HG02678 (cell line): Measurements from ENCODE around the gene ZNF23.
"Not testable (repeated sequence)": the region's sequence is repeated elsewhere in the genome, so short reads cannot be mapped to it uniquely, and the experiment has no call there.

Source experiments
- ATAC-seq: cut with Tn5 transposase; IDR thresholded peaks from one replicate; pipeline ENCODE4 v1.9.1; 2021; ENCODE audit warnings: mild to moderate bottlenecking, moderate library complexity; ENCODE audit not compliant: unreplicated experiment

ZNF23 gene

DNA sequence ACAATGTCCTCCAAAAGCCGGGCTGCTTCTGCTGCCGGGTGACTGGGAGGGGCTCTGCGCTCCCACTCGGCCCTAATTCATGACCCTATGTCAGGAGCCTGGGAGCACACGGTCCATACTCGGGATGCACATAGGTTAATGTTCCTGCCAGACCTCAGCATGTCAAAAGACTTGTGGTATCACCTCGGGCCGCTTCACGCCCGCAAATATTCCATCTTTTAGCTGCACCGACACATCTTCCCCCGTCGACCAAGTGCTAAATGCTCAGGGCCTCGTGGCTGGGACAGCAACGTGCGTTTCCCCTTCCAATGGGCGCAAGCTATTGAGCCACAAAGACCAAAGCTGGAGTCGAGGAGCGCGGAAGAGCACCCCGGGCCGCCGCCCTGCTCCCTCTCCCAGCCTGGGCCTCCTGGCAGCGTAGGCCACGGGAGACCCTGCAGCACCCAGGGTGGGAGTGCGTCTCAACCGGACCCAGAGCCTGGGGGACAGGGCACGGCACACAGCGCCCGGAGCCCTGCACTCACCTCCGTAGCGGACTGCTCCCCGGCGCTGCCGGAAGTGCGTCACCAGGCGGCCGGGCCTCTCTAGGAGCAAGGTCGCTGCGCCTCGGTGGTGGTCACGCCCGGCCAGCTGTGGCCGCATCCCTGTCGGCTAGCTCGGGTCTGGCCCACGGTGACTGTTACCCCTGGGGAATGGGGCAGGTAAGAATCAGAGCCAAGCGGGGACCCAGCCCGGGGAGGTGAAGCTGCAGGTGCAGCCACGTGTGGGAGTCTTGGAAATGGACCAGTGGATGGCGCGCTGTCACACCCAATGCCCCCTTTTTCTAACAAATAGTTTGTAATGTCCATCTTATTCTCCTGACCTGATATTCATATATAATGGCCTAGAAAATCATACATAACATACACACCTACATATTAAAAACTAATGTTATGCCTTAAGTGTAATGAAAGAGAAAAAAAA is at the start of gene ZNF23:
Gene ZNF23 (minus strand): TSS at position 562 of the 963 bp plus-strand sequence. CDS start 5,451 bp downstream, outside the sequence.
- peak; percentile 96 for ATAC-seq

DNA sequence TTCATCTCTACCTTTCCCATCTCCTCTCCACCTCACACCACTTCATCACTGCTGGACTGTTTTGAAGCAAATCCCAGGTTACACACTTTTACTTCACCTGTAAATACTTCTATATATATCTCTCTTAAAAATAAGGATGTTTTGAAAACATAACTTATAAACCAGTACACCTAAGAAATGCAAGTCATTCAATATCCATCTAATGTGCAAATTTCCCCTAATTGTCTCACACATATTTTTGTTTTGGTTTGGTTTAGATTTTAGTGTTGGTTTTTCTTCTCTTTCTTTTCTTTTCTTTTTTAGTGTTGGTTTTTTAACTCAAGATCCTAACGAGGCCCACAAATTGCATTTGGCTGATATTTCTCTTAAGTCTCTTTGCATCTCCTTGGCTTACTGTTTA is 45.0 kb upstream of the ZNF23 start:
- no peak for ATAC-seq

DNA sequence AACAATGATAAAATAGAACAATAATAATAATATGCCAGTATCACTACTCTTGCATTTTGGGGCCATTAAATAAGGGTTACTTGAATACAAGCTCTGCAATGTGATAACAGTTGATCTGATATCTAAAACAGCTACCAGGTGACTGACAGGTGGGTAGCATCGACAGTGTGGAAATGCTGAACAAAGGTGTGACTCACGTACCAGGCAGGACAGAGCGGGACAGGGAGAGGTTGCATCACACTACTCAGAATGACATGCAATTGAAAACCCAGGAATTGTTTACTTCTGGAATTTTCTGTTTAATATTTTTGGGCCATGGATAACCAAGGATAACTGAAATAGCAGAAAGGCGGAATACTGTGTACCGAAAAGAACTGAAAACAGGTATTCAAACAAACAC is 42.9 kb upstream of the ZNF23 start:
- ATAC-seq = no peak

DNA sequence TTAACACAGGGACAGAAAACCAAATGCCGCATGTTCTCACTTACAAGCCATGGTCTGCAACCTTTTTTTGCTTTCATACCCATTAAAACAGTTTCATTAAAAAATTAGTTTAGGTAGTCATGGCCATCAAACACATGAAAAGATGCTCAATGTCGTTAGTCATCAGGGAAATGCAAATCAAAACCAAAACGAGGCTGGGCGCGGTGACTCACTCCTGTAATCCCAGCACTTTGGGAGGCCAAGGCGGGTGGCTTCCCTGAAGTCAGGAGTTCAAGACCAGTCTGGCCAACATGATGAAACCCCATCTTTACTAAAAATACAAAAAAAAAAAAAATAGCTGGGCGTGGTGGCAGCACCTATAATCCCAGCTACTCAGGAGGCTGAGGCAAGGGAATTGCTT is 42.0 kb upstream of the ZNF23 start:
- ATAC-seq = not testable (repeated sequence)

DNA sequence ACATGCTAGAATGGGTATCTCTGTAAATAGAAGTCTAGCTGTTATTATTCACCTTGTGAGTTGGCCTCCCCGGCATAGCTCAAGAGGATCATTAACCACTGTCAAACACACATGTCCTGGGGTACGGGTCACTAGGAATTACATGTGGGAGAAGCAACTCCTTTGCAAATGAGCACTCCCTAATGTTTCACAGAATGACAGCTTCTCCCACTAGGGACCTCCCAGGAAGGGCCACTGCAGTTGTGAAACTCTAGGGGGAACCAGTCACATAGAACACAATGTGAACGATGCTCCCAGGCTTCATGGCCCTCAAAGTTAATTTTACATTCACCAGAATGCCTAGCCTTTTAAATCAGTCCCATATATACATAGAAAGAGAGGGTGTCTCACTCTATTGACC is 39.5 kb upstream of the ZNF23 start:
- no peak for ATAC-seq

DNA sequence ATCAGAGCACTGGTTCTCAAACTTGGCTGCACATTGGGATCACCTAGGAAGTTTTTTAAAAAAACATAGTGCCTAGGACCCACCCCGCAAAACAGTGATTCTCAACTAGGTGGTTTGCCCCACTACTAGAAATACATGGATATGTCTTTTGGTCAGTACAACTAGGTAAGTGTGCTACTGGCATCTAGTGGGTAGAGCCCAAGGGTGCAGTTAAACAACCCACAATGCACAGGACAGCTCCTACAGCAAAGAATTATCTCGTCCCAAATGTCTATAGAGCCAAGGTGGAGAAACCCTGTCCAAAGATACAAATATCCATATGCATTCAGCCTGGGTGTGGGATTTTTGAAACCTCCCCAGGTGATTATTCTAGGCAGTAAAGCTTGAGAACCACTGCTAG is 38.9 kb upstream of the ZNF23 start:
- no peak for ATAC-seq

DNA sequence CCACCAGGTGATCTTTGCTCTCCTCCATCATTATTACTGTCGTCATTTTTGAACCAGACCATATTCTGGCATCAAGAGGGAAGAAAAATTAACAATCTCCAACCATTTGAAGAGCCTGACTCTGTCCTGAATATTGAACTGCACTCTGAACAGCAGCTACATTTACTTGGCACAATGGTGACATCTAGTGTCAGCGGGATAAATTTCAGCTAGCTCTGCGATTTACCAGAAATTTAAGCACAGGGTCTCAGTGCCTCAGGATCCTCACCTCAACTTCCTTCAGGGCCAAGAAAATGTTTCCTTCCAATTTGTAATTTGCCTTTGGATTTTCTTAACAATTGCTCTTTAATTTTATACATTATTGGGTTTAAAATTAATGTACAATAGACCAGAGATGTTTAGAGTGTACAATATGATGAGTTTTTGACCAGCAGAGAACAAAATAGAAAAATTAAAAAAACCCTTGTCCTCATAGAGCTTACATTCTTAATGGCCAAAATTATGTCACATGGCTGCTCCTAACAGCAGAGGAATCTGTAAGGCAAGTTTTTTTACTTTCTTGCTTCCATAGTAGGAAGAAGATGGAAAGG is 37.8 kb upstream of the ZNF23 start:
- no peak for ATAC-seq

DNA sequence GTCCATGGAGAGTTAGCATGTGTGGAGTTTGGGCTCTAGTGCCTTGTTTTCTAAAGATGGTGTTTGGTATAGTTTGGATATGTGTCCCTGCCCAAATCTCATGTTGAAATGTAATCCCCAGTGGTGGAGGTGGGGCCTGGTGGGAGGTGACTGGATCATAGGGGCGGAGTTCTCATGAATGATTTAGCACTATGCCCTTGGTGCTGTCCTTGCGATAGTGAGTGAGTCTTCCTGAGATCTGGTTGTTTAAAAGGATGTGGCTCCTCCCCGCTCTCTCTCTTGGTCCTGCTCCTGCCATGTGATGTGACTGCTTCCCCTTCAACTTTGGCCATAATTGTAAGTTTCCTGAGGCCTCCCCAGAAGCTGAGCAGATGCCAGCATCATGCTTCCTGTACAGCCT is 36.0 kb upstream of the ZNF23 start:
- ATAC-seq = no peak

DNA sequence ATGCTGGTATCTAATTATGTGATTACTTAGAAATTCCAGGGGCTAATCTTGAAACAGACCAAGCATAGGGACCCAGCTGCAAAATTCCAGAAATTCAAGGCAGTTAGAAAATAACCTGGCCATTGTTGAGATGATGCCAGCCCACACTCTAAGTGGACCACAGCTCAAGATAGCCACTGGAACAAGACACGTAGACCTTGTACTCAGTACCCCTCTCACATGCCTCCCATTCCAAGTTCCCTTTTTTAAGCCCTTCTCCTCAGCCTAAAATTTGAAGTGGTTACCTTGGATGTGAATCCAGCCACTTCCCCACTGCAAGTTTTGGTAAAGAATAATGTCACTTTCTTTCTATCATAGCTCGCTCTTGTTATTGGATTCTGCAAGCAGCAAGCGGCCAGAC is 31.2 kb upstream of the ZNF23 start:
- no peak for ATAC-seq

DNA sequence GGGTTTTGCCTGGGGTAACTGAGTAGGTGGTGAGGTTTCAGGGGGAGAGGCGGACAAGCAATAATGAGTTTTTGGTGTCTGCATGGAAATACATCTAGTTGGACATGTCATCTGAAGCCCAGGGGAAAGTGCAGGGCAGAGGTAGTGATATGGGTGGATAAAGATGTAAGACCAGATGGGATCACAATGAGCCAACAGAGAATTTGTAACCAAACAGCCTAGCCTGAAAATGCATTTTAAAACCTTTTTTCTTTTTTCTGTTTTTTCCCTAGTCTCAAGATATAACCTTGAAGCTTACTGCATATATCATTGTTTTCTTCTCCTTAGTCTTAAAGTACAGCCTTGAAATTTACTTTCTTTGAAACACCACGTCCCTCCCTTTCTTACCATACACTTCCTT is 30.7 kb upstream of the ZNF23 start:
- no peak for ATAC-seq

DNA sequence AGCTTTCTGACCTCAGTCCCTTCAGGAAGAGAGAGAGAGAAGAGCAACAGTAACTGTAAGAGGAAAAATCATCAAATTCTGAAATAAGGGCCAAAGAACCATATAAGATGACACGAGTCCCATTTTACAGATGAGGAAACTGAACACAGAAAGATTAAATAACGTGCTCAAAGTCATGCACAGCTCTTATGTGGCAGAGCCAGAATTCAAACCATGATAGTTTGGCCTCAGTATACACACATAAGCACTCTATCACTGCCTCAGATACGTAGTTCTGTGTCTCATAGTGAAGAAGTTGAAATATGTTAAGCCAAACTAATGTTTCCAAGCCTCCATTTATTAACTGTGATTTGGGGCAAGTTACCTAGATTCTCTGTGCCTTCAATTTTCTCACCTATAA is 29.0 kb upstream of the ZNF23 start:
- no peak for ATAC-seq

DNA sequence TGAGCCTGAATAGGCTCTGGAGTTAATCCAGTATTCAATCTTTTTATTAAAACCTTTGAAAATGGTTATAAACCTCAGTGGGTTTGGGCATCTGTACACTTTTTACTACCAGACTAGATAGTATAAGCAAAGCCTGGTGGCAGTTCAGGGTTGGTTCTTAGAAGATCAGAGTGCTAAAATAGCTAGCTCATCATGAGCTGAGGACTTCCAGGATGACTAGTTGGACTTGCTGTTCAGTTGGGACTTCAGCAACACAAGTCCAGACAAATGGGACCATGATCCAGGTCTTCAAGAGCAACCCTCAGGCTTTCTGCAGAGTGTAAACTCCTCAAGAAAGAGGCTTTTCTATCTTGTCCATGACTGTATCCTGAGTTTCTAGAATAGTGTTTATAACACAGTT is 28.3 kb upstream of the ZNF23 start:
- no peak for ATAC-seq

DNA sequence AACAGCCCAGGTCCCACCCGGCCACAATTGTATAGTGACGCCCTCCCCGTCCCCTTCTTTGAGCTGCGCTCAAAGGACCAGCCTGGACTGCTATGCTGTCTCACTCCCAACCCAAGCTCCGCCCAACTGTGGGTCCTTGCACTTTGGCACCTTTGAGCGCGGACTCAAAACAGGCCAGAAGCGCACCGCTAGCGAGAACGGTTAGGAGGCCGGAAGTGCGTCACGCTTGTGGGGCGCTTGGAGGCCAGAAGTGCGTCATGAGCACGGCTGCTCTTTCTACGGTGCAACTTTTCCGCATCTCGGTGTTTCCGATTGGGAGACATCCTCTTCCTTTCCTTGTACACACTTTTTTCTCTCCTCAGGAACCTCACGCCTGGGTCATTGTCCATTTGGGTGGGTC is 27.1 kb upstream of the ZNF23 start, which contains the start of gene ZNF19:
Gene ZNF19 (minus strand): TSS at position 203 of the 400 bp plus-strand sequence. CDS start 7,210 bp downstream, outside the sequence.
- no peak for ATAC-seq

DNA sequence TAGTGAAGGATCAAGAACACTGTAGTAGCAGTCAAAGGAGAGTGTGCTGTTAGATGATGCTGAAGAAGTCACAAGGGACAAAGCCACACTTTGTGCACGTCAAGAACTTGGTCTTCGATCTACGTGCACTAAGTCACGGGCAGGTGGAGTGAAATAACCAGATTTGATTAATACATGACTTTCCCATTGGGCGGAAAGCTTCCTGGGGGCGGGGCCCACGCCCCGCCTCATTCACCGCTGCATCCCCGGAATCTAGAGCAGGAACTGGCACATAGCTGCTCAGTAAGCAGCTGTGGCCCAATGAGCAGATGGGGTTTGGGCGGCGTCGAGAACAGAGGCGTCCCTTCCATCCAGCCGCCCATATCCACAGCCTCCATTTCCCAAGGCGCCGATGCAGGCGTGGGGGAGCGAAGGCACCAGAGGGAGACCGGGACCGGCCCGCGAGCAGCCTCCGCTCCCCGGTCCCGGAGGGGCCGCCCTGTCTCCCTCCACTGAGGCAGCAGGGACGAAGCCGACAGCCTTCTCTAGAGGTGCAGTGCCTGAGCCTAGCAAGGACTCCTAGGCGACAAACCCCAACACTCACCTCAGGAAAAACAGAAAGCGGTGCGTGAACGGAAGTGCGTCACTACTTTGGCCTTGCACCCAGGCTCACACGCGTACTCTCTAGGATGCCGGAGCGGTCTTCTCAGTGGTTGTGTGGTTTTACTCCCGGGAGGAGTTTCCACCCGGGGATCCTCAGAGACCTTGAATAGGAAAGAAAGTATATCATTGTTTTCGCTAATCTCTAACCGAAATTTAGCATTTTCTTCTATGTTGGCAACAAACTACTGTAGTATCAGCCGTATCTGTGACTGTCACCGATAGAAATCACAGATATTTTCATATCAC is 22.2 kb upstream of the ZNF23 start:
- peak; percentile 90 for ATAC-seq

DNA sequence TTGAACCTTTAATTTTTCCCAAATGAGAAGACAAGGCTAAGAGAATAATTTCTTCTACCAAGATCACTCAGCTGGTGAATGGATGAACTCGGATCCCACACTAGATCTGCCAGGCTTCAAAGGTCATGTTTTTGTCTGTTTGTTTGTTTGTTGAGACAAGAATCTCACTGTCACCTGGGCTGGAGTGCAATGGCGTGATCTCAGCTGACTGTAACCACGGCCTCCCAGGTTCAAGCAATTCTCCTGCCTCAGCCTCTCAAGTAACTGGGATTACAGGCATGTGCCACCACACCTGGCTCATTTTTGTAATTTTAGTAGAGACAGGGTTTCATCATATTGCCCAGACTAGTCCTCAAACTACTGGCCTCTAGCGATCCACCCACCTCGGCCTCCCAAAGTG is 20.5 kb upstream of the ZNF23 start:
- ATAC-seq = no peak

DNA sequence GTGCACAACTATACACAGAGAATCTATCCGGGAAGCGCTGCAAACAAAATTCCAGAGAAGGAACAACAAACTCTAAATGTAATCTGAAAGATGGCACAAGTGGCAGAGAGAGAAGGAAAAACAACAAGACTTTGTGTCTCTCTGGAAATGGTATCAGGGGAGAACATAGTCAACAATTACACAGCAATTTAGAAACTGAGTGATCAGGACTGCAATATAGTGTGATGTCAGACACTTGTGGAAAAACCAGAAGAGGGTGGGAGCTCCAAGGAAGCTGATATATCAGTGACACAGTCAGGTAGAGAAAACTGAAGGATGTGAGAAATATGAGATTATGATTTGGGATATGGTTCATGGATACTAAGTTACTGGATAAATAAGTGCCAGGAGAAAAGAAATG is 18.9 kb upstream of the ZNF23 start:
- no peak for ATAC-seq

DNA sequence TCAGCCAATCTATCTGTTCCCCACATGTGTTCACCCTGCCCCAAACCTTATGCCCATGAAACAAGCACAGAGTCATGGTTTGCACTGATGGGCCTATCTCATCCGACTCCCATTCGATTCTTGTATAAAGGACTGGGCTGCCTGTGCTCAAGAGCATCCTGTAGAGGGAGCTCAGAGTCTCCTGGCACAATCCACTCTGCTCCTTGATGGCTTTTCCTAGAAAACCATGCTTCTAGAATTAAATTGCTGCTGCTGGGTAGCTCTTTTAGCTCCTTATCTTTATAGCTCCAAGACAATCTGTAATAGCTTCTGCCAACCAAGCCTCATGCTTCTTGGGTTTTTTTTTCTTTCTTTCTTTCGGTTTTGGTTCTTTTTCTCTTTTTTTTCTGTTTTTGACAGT is 17.4 kb upstream of the ZNF23 start:
- ATAC-seq = no peak

DNA sequence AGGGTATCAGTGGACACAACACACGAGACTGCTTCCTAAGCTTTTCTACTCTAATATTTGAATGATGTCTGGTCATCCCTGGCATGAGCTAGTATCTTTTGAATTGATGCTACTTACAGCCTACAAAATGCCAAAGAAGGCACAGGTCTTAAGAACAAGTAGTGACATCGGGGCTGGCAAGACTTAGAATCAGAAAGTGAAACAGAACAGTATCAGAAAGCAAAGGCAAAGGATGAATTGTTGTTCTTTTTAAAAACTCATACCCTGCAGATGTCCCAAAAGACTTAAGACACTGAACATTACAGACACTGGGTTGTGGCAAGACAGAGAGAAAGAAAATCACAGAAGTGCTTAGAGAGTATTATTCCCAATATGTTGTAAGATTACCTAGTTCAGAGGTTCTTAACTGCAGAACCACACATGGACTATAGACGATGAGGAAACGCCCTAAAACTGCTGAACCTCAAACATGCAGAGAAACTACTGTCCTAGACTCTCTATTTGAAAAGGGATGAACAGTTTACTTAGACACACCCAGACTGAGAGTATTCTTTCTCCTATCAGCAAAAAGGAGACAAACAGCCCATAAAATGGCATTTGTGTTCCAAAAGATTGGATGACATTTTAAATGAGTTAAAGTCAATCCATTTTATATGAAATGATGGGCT is 14.5 kb upstream of the ZNF23 start:
- no peak for ATAC-seq

DNA sequence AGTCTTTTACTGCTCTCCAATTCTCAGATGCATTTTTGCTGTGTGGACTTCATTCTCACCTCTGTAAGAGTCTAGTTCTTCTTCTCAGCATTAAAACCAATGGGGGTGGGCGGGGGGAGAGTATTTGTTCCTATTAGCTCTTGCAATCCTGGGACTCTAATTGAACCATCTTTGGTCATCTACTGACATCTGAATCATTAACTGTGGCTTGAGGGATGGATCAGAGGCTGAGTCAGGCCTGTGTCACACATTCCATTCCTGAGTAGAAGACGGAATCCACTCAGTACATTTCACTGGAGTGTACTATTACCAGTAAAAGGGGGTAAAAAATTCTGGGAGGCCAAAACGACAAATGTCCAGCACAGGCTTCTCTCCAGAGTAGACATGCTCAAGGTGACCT is 12.8 kb upstream of the ZNF23 start:
- ATAC-seq = no peak

DNA sequence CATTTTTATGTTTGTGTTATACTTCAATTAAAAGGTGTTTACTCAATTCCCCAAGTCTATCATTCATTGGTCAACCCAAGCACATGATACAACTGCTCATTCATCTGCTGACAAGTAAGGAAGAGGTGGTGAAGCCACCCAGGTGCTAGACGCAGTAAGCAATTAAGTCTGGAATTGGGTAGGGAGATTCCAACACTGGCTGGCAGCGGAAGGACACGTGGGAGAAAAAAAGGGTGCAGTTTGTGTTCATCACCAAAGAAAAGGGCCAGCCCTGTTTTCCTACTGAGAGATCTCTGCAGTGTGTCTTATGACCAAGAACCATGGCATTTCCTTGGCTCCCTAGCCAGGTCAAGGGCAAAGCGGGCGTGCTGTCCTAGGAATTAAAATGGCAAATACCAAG is 11.8 kb upstream of the ZNF23 start:
- ATAC-seq = no peak

DNA sequence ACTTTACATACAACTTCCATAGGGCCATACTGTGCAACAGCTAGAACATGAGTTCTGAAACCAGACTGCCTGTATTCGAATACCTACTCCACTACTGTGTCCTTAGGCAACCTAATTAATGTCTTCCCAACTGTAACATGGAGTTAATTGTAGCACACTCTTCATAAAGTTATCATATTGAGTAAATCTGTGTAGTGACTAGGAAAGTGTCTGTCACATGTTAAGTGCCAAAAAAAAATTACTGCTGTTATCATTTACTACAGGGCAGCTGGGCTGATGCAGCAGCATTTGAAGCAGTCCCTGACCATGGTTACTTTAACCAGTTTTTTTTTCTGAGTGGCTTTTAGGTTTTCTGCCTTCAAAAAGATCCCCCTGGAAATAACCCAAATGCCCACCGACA is 10.9 kb upstream of the ZNF23 start:
- no peak for ATAC-seq
